Measurements from ENCODE around the gene LRP1B.

Gene LRP1B

GRCh38 chr2:141498561-141498960 is 632.3 kb downstream of the LRP1B start:
- DNase-seq, result no peak

- no peak for DNase-seq
Measured at GRCh38 chr2:141497272-141497671, 633.5 kb downstream of the LRP1B start.

GRCh38 chr2:141496810-141497209 is 634.0 kb downstream of the LRP1B start:
- DNase-seq, result no peak

GRCh38 chr2:141493936-141494335 is 636.9 kb downstream of the LRP1B start:
- no peak for DNase-seq

- DNase-seq, result no peak
Measured at GRCh38 chr2:141492816-141493215, 638.0 kb downstream of the LRP1B start.

GRCh38 chr2:141490886-141491285 is 639.9 kb downstream of the LRP1B start:
- no peak for DNase-seq

- no peak for DNase-seq
Measured at GRCh38 chr2:141482697-141483096, 648.1 kb downstream of the LRP1B start.

GRCh38 chr2:141475801-141476200 is 655.0 kb downstream of the LRP1B start:
- no peak for DNase-seq

GRCh38 chr2:141468761-141469160 is 662.1 kb downstream of the LRP1B start:
- DNase-seq, result no peak

GRCh38 chr2:141467331-141467730 is 663.5 kb downstream of the LRP1B start:
- DNase-seq, result no peak

GRCh38 chr2:141464995-141465394 is 665.8 kb downstream of the LRP1B start:
- no peak for DNase-seq

- no peak for DNase-seq
Measured at GRCh38 chr2:141458351-141458750, 672.5 kb downstream of the LRP1B start.

GRCh38 chr2:141455877-141456276 is 674.9 kb downstream of the LRP1B start:
- DNase-seq, result no peak

- DNase-seq, result no peak
Measured at GRCh38 chr2:141455211-141455826, 675.5 kb downstream of the LRP1B start.

- no peak for DNase-seq
Measured at GRCh38 chr2:141440072-141440635, 690.7 kb downstream of the LRP1B start.

GRCh38 chr2:141439524-141439923 is 691.3 kb downstream of the LRP1B start:
- DNase-seq, result no peak

- no peak for DNase-seq
Measured at GRCh38 chr2:141438536-141438935, 692.3 kb downstream of the LRP1B start.

- no peak for DNase-seq
Measured at GRCh38 chr2:141437521-141437920, 693.3 kb downstream of the LRP1B start.

GRCh38 chr2:141423124-141423523 is 707.7 kb downstream of the LRP1B start:
- DNase-seq, result no peak

GRCh38 chr2:141417246-141417797 is 713.5 kb downstream of the LRP1B start:
- DNase-seq, result no peak

GRCh38 chr2:141411419-141411818 is 719.4 kb downstream of the LRP1B start:
- no peak for DNase-seq

- no peak for DNase-seq
Measured at GRCh38 chr2:141399270-141399669, 731.5 kb downstream of the LRP1B start.

- DNase-seq, result no peak
Measured at GRCh38 chr2:141393214-141393545, 737.6 kb downstream of the LRP1B start.

- no peak for DNase-seq
Measured at GRCh38 chr2:141392517-141393213, 738.2 kb downstream of the LRP1B start.

Data from stimulated activated CD4-positive, alpha-beta T cell treated with anti-CD3 and anti-CD28 coated beads, Interleukin-2, amount 100 ng/mL, for 48 hours (primary cell).